ENCODE measurements around the gene MMP21.

Gene MMP21

GRCh38 chr10:125734148-125734547 is 41.5 kb downstream of the MMP21 start:
- TF ChIP-seq REST (IDR thresholded peaks at IDR 0.05; ENCODE audit: low read depth) = no peak
- TF ChIP-seq RAD21 (IDR thresholded peaks at IDR 0.05; ENCODE audit: low read depth) = no peak
- no peak for TF ChIP-seq TAF1 (IDR thresholded peaks at IDR 0.05; ENCODE audit: low read depth)
- no peak for TF ChIP-seq TEAD4 (IDR thresholded peaks at IDR 0.05)
- TF ChIP-seq ZBTB7A (IDR thresholded peaks at IDR 0.05; ENCODE audit: low read depth) = no peak
- TF ChIP-seq EP300 (IDR thresholded peaks at IDR 0.05; ENCODE audit: borderline replicate concordance) = no peak
- no peak for TF ChIP-seq CEBPB (IDR thresholded peaks at IDR 0.05)
- TF ChIP-seq YY1 (IDR thresholded peaks at IDR 0.05; ENCODE audit: low read depth) = no peak
- TF ChIP-seq TCF12 (IDR thresholded peaks at IDR 0.05; ENCODE audit: low read depth) = no peak

- TF ChIP-seq EP300 (IDR thresholded peaks at IDR 0.05; ENCODE audit: borderline replicate concordance) = no peak
- TF ChIP-seq EGR1 (IDR thresholded peaks at IDR 0.05) = no peak
- no peak for TF ChIP-seq RAD21 (IDR thresholded peaks at IDR 0.05; ENCODE audit: low read depth)
- TF ChIP-seq YY1 (IDR thresholded peaks at IDR 0.05; ENCODE audit: low read depth) = no peak
- TF ChIP-seq ZBTB7A (IDR thresholded peaks at IDR 0.05; ENCODE audit: low read depth) = no peak
- no peak for TF ChIP-seq REST (IDR thresholded peaks at IDR 0.05; ENCODE audit: low read depth)
- no peak for TF ChIP-seq CREB1 (IDR thresholded peaks at IDR 0.05; ENCODE audit: low read depth)
- TF ChIP-seq USF1 (IDR thresholded peaks at IDR 0.05) = no peak
- TF ChIP-seq MAX (IDR thresholded peaks at IDR 0.05) = no peak
- TF ChIP-seq NFIC (IDR thresholded peaks at IDR 0.05) = no peak
Measured at GRCh38 chr10:125727436-125727835, 48.2 kb downstream of the MMP21 start.

GRCh38 chr10:125726914-125727313 is 48.7 kb downstream of the MMP21 start:
- no peak for TF ChIP-seq YY1 (IDR thresholded peaks at IDR 0.05; ENCODE audit: low read depth)
- no peak for TF ChIP-seq FOXM1 (IDR thresholded peaks at IDR 0.05; ENCODE audit: borderline replicate concordance, low read depth)
- TF ChIP-seq TAF1 (IDR thresholded peaks at IDR 0.05; ENCODE audit: low read depth) = no peak
- no peak for TF ChIP-seq TCF12 (IDR thresholded peaks at IDR 0.05; ENCODE audit: low read depth)
- no peak for TF ChIP-seq ZBTB7A (IDR thresholded peaks at IDR 0.05; ENCODE audit: low read depth)
- no peak for TF ChIP-seq RAD21 (IDR thresholded peaks at IDR 0.05; ENCODE audit: low read depth)

GRCh38 chr10:125722811-125723210 is 52.8 kb downstream of the MMP21 start:
- TF ChIP-seq MAX (IDR thresholded peaks at IDR 0.05) = no peak
- no peak for TF ChIP-seq YY1 (IDR thresholded peaks at IDR 0.05; ENCODE audit: low read depth)

- no peak for TF ChIP-seq TAF1 (IDR thresholded peaks at IDR 0.05; ENCODE audit: low read depth)
- no peak for TF ChIP-seq TEAD4 (IDR thresholded peaks at IDR 0.05)
- no peak for TF ChIP-seq REST (IDR thresholded peaks at IDR 0.05; ENCODE audit: low read depth)
- TF ChIP-seq CEBPB (IDR thresholded peaks at IDR 0.05) = no peak
- TF ChIP-seq RAD21 (IDR thresholded peaks at IDR 0.05; ENCODE audit: low read depth) = no peak
- no peak for TF ChIP-seq NFIC (IDR thresholded peaks at IDR 0.05)
- TF ChIP-seq EGR1 (IDR thresholded peaks at IDR 0.05) = no peak
- TF ChIP-seq MAX (IDR thresholded peaks at IDR 0.05) = no peak
- TF ChIP-seq EP300 (IDR thresholded peaks at IDR 0.05; ENCODE audit: borderline replicate concordance) = no peak
- TF ChIP-seq YY1 (IDR thresholded peaks at IDR 0.05; ENCODE audit: low read depth) = no peak
- no peak for TF ChIP-seq USF1 (IDR thresholded peaks at IDR 0.05)
- no peak for TF ChIP-seq TCF12 (IDR thresholded peaks at IDR 0.05; ENCODE audit: low read depth)
- no peak for TF ChIP-seq ZBTB7A (IDR thresholded peaks at IDR 0.05; ENCODE audit: low read depth)
- TF ChIP-seq CREB1 (IDR thresholded peaks at IDR 0.05; ENCODE audit: low read depth) = no peak
- TF ChIP-seq FOXM1 (IDR thresholded peaks at IDR 0.05; ENCODE audit: borderline replicate concordance, low read depth) = no peak
Measured at GRCh38 chr10:125721035-125721434, 54.6 kb downstream of the MMP21 start.
